Fibroblast of lung (primary cell): ENCODE data around the gene ARL4A.

ENCODE experiments used
- CTCF ChIP-seq, 2 donors: IDR thresholded peaks in 1 of 2; conservative IDR thresholded peaks in 1 of 2; 1 replicate in 1 of 2; 2 replicates in 1 of 2; pipeline ENCODE4 v1.5.1; 2011 to 2012; ENCODE audit warnings: low read length in 2 of 2, control low read depth in 1 of 2, inconsistent platforms in 1 of 2, low read depth in 1 of 2, mild to moderate bottlenecking in 1 of 2
- EZH2 ChIP-seq: IDR thresholded peaks from 2 replicates; pipeline ENCODE4 v1.5.1; 2012; ENCODE audit warnings: low read length, control low read depth, mild to moderate bottlenecking; ENCODE audit errors: missing control alignments

DNA sequence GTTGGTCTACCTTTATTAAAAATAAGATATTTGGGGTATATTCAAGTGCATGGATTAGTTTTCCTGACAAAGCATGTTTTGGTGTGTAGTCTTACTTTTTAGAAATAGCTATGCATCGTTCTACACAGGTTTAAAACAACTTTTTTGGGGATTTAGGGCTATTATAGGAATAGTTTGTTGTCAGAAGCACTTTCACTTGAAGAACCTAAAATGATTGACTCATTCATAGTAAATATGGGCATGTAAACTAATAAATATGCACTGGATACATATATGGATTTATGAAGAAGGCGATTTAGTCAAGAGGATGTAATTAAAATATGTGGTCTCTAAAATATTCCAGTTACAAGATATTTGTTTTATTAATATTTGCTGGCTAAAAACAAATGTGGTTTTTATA lies 2.0 kb downstream of the ARL4A start:
- no peak for TF ChIP-seq CTCF (conservative IDR thresholded peaks at IDR 0.05 in 1 of 2, IDR thresholded peaks at IDR 0.05 in 1 of 2; ENCODE audit: low read depth in 1 of 2, low read length in 2 of 2)
- TF ChIP-seq EZH2: no peak
